CD4-positive, alpha-beta T cell (primary cell): ENCODE measurements around the gene PPIA. TPM values are rescaled to one million over a fixed set of nuclear protein-coding genes. Genes with fewer than 3 reads are reported as not detected.

Experiments
- ATAC-seq: fragments of 200-7000 bp; cut with Tn5 transposase; one replicate; pipeline ENCODE4 v1.10.0; 2022; ENCODE audit warnings: mild to moderate bottlenecking; ENCODE audit not compliant: poor library complexity
- CTCF ChIA-PET: fragments of 350-600 bp; sonication (Branson Sonifier 250); formaldehyde crosslinking; loops from one replicate; lab custom pipeline; 2021; ENCODE audit warnings: antibody characterized with exemption, inconsistent platforms; lab: Charles Lee
- POLR2A ChIA-PET: fragments of 350-600 bp; sonication (Branson Sonifier 250); formaldehyde crosslinking; loops from one replicate; lab custom pipeline; 2021; ENCODE audit warnings: antibody characterized with exemption, inconsistent platforms; lab: Charles Lee
- DNase-seq, 14 experiments: peaks; one replicate each; pipeline ENCODE4 v3.0.0-alpha.2; 2013 to 2020; ENCODE audit warnings: mixed read lengths in 2 of 14
- H3K27ac ChIP-seq, 2 donors: one replicate each; pipeline versions ENCODE4 v1.5.1 to v1.7.0; 2013; ENCODE audit warnings: low read length in 2 of 2, low read depth in 1 of 2, mild to moderate bottlenecking in 1 of 2
- H3K27me3 ChIP-seq, 2 experiments: 1 replicate in 1 of 2; 2 replicates in 1 of 2; pipeline versions ENCODE4 v1.6.1 to v1.7.0; 2013; ENCODE audit warnings: low read length in 2 of 2, control low read depth in 1 of 2, mild to moderate bottlenecking in 1 of 2, moderate library complexity in 1 of 2; ENCODE audit not compliant: insufficient read depth in 2 of 2, control insufficient read depth in 1 of 2
- H3K36me3 ChIP-seq: one replicate; pipeline ENCODE4 v1.6.1; 2013; ENCODE audit warnings: low read length, control low read depth; ENCODE audit not compliant: insufficient read depth
- H3K4me1 ChIP-seq: one replicate; pipeline ENCODE4 v1.6.1; 2013; ENCODE audit warnings: low read length, control low read depth; ENCODE audit not compliant: insufficient read depth
- H3K4me3 ChIP-seq: one replicate; pipeline ENCODE4 v1.5.1; 2013; ENCODE audit warnings: mild to moderate bottlenecking, low read length, moderate library complexity
- H3K9me3 ChIP-seq, 2 experiments: 1 replicate in 1 of 2; 2 replicates in 1 of 2; pipeline versions ENCODE4 v1.6.1 to v1.7.0; 2013; ENCODE audit warnings: low read length in 2 of 2, mild to moderate bottlenecking in 2 of 2, control low read depth in 1 of 2, moderate library complexity in 1 of 2; ENCODE audit not compliant: control insufficient read depth in 1 of 2, insufficient read depth in 1 of 2
- H3K27ac Mint-ChIP-seq: one replicate; pipeline ENCODE4 v1.8.0; 2020; ENCODE audit warnings: mixed read lengths
- H3K27me3 Mint-ChIP-seq: one replicate; pipeline ENCODE4 v1.8.0; 2021; ENCODE audit warnings: mixed read lengths
- H3K36me3 Mint-ChIP-seq: one replicate; pipeline ENCODE4 v1.8.0; 2021; ENCODE audit warnings: low read depth, mixed read lengths
- H3K4me1 Mint-ChIP-seq: one replicate; pipeline ENCODE4 v1.8.0; 2021; ENCODE audit warnings: low read depth, mixed read lengths
- H3K4me3 Mint-ChIP-seq: one replicate; pipeline ENCODE4 v1.8.0; 2020; ENCODE audit warnings: mild to moderate bottlenecking, mixed read lengths
- H3K9me3 Mint-ChIP-seq: one replicate; pipeline ENCODE4 v1.8.0; 2020; ENCODE audit warnings: mixed read lengths
- CTCF ChIP-seq: fragments of 200-600 bp; IDR thresholded peaks from one replicate; pipeline ENCODE4 v1.8.0; 2022; ENCODE audit warnings: antibody characterized with exemption, mild to moderate bottlenecking
- intact Hi-C, 2 experiments: fragments of 100-400 bp; cut with DNase I in 1 of 2; cut with micrococcal nuclease in 1 of 2; formaldehyde crosslinking; loops; one replicate each; pipeline versions ENCODE4 v1.15.1 to v1.9.0; 2023 to 2025; cut with DNase I, micrococcal nuclease
- total RNA-seq, 174 experiments: library from RNA in 2 of 174; stranded (reverse) in 2 of 174; gene quantifications; one replicate each; pipeline ENCODE4 v1.2.3 and lab custom pipeline; 2021 to 2026

The PPIA gene
- total RNA-seq, 2 experiments from 2014 or later: 410 to 423 TPM

GRCh38 chr7:44793919-44794318 lies 2.6 kb upstream of the PPIA start:
- Mint-ChIP-seq H3K27ac (peak overlapping the region; percentile 49), H3K36me3 (peaks cover 30% of the 10 kb centered on the region), H3K9me3 (no peaks in the 10 kb centered on the region), H3K4me1 (peaks cover 23% of the 10 kb centered on the region), H3K4me3 (peak overlapping the region; percentile 34), H3K27me3 (no peaks in the 10 kb centered on the region)
- no peaks in the 10 kb centered on the region for H3K9me3 ChIP-seq
- H3K36me3 ChIP-seq: peaks cover 11% of the 10 kb centered on the region
- ATAC-seq (no peak), DNase-seq (no peak)
- no peaks in the 10 kb centered on the region for H3K27me3 ChIP-seq
- POLR2A ChIA-PET: no interaction called here
- no peak overlapping the region for H3K27ac ChIP-seq
- no peak for TF ChIP-seq CTCF
- peaks cover 23% of the 10 kb centered on the region for H3K4me1 ChIP-seq
- intact Hi-C loops: loop anchor here in 1 of 2 experiments (10.0 kb wide), 1 partner anchor 749 kb away; the partner anchor contains the start of gene DBNL
- H3K4me3 ChIP-seq: no peak overlapping the region
- CTCF ChIA-PET: no interaction called here

GRCh38 chr7:44794331-44794730 lies 2.1 kb upstream of the PPIA start:
- H3K4me3 Mint-ChIP-seq: peak overlapping the region; percentile 34
- H3K27ac Mint-ChIP-seq: peak overlapping the region; percentile 49
- intact Hi-C loops: loop anchor here in 1 of 2 experiments (10.0 kb wide), 1 partner anchor 750 kb away; the partner anchor contains the start of gene DBNL
- peaks cover 25% of the 10 kb centered on the region for H3K4me1 Mint-ChIP-seq
- H3K4me1 ChIP-seq: peaks cover 25% of the 10 kb centered on the region
- ATAC-seq: no peak
- no peak for DNase-seq
- H3K27ac ChIP-seq: no peak overlapping the region
- H3K9me3 ChIP-seq: no peaks in the 10 kb centered on the region
- no peak for TF ChIP-seq CTCF
- peaks cover 34% of the 10 kb centered on the region for H3K36me3 Mint-ChIP-seq
- H3K27me3 Mint-ChIP-seq: no peaks in the 10 kb centered on the region
- ChIA-PET POLR2A (no interaction called here), CTCF (no interaction called here)
- peaks cover 15% of the 10 kb centered on the region for H3K36me3 ChIP-seq
- H3K27me3 ChIP-seq: no peaks in the 10 kb centered on the region
- H3K9me3 Mint-ChIP-seq: no peaks in the 10 kb centered on the region
- H3K4me3 ChIP-seq: no peak overlapping the region

GRCh38 chr7:44796034-44796503 lies 412 bp upstream of the PPIA start:
- H3K4me1 Mint-ChIP-seq: peaks cover 38% of the 10 kb centered on the region
- POLR2A ChIA-PET: interaction anchor here (1.3 to 5.9 kb wide), 5 partner anchors 47 to 222 kb away, joined by 4 to 58 read pairs (median 13); partner anchors contain the start of genes DDX56, H2AZ2, TMED4 and ZMIZ2
- Histone ChIP-seq H3K4me1 (peaks cover 29% of the 10 kb centered on the region), H3K4me3 (peak overlapping the region; percentile 65), H3K27ac (peak overlapping the region; percentile 92 to 97), H3K36me3 (peaks cover 33% of the 10 kb centered on the region), H3K9me3 (no peaks in the 10 kb centered on the region), H3K27me3 (no peaks in the 10 kb centered on the region)
- no peak for TF ChIP-seq CTCF
- H3K36me3 Mint-ChIP-seq: peaks cover 51% of the 10 kb centered on the region
- H3K27me3 Mint-ChIP-seq: no peaks in the 10 kb centered on the region
- H3K27ac Mint-ChIP-seq: peak overlapping the region; percentile 93
- peak in 1 of 14 experiments; percentile 27 for DNase-seq
- intact Hi-C loops: loop anchor here (1.0 to 10.0 kb wide), 10 partner anchors 48 to 751 kb away; partner anchors contain the start of genes OGDH (in 2 of the 2), PURB (in 2 of the 2), ZMIZ2 (in 2 of the 2) and DBNL (in 1 of the 2)
- ATAC-seq: peak; percentile 20
- CTCF ChIA-PET: no interaction called here
- no peaks in the 10 kb centered on the region for H3K9me3 Mint-ChIP-seq
- peak overlapping the region; percentile 99 for H3K4me3 Mint-ChIP-seq
